Testis (tissue), 2 donors: ENCODE data around the gene TBL1X.

ENCODE experiments used
- CTCF ChIP-seq, 3 experiments: fragments of 450-650 bp in 2 of 3; fragments of 200-600 bp in 1 of 3; sonication (generic) in 1 of 3; IDR thresholded peaks; one replicate each; pipeline ENCODE4 v1.5.1; 2016 to 2019; ENCODE audit warnings: antibody characterized with exemption in 3 of 3, mild to moderate bottlenecking in 2 of 3, moderate library complexity in 1 of 3
- POLR2A ChIP-seq: fragments of 450-650 bp; IDR thresholded peaks from one replicate; pipeline ENCODE4 v1.6.1; 2017; ENCODE audit warnings: antibody characterized with exemption, mild to moderate bottlenecking, moderate library complexity

- TF ChIP-seq CTCF (IDR thresholded peaks at IDR 0.05) (no peak), POLR2A (no peak)
These were observed 145.1 kb downstream of the TBL1X start for GRCh38 chrX:9609987-9610386.
